Fibroblast of lung (primary cell): Measurements from ENCODE around the gene ADORA2B.

Experiments used
- EZH2 ChIP-seq: IDR thresholded peaks from 2 replicates; pipeline ENCODE4 v1.5.1; 2012; ENCODE audit warnings: low read length, control low read depth, mild to moderate bottlenecking; ENCODE audit errors: missing control alignments
- TF ChIP-seq, protein P1 (sequence below), 2 donors: IDR thresholded peaks in 1 of 2; conservative IDR thresholded peaks in 1 of 2; 1 replicate in 1 of 2; 2 replicates in 1 of 2; pipeline ENCODE4 v1.5.1; 2011 to 2012; ENCODE audit warnings: low read length in 2 of 2, control low read depth in 1 of 2, inconsistent platforms in 1 of 2, low read depth in 1 of 2, mild to moderate bottlenecking in 1 of 2

DNA sequence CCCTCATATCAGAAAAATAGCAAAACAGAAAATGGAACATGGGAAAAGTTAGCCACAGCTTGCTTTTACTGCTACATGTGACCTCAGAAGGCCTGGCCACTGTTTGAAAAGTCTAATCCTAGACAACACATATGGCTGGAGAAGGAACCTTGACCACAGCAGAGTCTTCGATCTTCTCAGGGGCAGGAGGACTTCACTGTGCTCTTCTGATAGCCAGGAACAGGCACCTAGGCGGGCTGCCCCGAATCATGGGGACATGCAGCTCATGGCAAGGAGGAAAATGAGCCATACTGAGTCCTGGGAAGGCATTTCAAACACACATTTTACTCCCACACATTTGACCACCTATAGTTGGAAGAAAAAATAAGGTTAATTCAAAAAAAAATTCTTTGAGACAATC, 31.1 kb upstream of the ADORA2B start:
- TF ChIP-seq, protein P1, sequence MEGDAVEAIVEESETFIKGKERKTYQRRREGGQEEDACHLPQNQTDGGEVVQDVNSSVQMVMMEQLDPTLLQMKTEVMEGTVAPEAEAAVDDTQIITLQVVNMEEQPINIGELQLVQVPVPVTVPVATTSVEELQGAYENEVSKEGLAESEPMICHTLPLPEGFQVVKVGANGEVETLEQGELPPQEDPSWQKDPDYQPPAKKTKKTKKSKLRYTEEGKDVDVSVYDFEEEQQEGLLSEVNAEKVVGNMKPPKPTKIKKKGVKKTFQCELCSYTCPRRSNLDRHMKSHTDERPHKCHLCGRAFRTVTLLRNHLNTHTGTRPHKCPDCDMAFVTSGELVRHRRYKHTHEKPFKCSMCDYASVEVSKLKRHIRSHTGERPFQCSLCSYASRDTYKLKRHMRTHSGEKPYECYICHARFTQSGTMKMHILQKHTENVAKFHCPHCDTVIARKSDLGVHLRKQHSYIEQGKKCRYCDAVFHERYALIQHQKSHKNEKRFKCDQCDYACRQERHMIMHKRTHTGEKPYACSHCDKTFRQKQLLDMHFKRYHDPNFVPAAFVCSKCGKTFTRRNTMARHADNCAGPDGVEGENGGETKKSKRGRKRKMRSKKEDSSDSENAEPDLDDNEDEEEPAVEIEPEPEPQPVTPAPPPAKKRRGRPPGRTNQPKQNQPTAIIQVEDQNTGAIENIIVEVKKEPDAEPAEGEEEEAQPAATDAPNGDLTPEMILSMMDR (conservative IDR thresholded peaks at IDR 0.05 in 1 of 2, IDR thresholded peaks at IDR 0.05 in 1 of 2; ENCODE audit: low read depth in 1 of 2, low read length in 2 of 2), result no peak
- no peak for TF ChIP-seq EZH2
